ENCODE results near the gene TMEM14C.

TMEM14C gene

DNA sequence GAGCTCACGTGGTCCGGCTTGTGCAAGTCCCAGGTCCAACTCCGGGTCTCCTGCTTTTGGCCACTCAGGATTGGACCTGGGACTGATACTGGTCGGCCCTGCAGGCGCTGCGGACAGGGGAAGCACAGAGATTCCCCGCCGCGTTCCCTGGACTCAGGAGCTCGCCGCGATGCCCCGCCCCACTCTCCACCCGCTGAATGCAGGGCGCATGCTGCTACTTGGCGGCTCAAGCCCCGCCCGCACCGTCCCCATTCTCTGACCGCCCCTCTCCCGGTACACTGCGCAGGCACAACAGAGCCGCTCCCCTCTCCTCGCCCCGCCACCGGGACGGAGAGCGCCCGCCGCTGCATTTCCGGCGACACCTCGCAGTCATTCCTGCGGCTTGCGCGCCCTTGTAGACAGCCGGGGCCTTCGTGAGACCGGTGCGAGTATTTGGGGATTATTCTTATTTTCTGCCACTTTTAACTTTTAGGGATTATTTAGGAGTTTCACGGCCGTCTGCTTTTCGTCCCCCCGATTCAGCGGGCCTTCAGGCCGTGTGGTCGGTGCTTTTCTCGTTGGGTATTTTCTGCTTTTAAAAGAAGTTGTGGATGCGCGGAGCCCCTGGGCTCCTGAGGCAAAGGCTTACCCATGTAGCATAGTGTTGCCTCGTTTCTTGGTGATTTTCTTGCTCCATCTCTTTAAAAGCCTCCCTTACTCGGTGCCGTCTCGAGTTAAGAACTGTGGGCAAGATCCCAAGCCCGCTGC, at the start of gene TMEM14C:
Gene TMEM14C (plus strand): TSS at position 251 of the 747 bp plus-strand sequence. CDS start 1,544 bp downstream, outside the sequence.
- in situ Hi-C loops (cut with MboI; ENCODE audit: low sequenced_read_pairs), result no loop called here

DNA sequence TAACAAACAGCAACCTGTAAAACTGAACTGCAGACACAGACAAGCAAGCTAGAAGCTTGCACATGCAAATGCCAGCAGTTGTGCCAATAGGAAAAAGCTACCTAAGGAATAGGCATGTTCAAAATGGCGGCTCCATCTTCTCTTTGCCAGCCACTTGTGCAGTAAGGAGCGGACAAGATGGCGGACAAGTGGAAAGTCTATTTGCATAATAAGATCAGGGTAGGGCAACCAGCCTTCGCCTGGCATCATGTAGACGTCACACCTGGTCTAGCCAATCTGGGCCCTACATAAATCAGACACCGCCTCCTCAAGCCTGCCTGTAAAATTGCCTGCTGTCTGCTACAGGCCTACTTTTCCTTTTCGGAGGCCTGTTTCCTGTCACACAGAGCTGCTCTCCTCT, 46.5 kb upstream of the TMEM14C start:
- in situ Hi-C loops (cut with MboI; ENCODE audit: low sequenced_read_pairs), result no loop called here

DNA sequence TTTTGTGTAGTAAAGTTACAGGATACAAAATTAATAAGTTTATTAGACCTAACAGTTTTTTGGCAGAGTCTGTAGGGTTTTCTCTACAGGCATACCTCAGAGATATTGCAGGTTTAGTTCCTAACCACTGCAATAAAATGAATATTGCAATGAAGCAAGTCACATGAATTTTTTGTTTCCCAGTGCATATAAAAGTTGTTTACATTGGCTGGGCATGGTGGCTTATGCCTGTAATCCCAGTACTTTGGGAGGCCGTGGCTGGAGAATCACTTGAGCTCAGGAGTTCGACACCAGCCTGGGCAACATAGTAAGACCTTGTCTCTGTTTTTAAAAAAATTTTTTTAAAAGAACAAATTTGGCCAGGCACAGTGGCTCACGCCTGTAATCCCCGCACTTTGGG, 44.4 kb upstream of the TMEM14C start:
- in situ Hi-C loops (cut with MboI; ENCODE audit: low sequenced_read_pairs), result no loop called here

DNA sequence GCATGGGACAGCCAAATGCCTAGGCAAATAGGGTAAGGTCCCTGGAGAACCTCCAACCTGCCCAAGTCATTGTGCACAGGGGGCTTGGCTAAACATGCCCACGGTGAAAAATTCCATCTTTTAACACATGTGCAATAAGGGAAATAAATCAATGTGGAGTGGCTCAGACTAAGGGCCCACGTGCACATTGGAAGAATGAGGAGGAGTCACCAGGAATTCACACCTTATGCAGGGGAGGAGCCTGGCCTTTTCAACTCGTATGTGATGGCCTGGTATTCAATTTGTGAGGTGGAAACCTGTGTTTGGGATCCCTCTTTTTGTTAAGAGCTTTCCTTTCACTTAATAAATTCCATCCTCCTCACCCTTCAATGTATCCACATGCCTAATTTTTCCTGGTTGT, 41.1 kb upstream of the TMEM14C start:
- in situ Hi-C loops (cut with MboI; ENCODE audit: low sequenced_read_pairs), result no loop called here

DNA sequence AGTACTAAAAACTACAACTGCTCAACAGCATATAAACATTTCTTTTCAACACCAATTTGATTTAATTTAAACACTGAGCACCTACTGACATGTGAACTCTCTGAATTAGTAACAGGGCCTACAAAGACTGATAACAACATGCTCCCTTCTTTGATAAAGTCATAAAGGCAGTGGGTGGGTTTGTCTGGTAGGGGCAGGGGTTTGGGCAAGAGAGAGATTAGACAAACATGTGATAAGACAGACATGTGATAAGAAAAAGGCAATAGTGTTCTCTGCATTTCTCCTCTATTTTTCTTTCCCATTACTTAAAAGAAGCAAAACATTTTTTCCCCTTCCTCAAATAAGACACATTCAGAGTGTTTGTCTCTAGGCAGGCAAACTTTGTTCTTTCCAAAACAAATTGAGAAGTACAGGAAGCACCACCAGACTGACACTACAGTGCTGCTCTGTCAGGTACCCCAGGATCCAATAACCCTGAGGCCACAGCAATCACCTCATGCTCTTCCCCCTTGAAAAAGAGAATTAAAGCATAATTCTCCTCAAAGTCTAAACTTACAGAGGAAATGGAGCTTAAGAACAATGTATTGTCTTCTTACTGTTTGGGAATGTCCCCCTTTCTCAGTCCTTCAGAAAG, 40.4 kb upstream of the TMEM14C start:
- in situ Hi-C loops (cut with MboI; ENCODE audit: low sequenced_read_pairs), result no loop called here

DNA sequence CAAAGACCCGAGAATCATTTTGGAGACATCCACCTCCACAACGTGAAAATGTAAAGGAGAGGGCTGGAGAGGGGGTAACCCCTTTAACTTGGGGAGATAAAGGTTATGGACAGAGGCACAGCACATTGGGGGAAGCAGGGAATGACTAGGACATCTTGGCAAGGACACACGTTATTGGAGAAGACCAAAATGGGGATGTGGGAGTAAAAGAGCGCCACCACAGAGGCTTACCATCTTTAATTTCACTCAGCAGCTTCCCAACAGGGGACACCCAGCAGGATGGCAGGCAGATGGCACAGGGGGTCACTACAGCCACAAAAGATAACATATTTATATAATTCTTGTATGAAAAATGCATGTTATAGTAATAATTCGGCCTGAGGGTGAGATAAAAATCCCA, 38.3 kb upstream of the TMEM14C start:
- in situ Hi-C loops (cut with MboI; ENCODE audit: low sequenced_read_pairs), result no loop called here

DNA sequence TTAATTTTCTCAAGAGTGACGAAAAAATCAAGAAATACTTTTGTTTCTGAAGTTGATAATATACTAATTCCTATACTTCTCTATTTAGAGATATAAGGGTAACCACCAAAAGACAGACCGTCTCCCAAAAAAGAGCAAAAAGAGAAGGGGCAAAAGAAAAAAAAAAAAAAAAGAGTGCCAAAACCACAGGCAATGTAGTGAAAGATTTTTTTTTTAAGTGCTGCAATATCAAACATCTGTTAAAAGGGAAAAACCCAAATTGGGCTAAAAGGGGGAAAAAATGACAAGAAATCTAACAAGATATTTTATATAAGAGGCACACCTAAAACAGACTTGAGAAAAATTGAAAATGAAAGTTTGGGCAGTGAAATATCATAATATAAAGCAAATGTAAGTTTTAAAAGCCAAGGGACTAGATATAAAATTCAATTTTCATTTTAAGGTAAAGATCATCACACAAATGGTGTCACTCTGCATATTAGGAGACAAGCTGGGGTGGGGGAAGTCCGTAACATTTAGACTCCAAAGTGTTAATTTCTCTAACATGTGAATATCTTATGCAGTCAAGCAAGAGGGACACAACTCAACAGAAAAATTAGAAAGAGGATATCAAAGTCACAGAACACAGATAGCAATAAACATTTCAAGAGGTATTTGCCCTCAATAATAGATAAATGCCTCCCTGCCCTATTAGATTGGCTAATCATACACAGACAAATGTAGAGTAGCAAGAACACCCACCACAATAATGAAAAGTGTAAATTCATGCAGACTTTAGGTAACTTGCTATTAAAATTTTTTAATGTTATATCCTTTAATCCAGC, 37.6 kb upstream of the TMEM14C start:
- in situ Hi-C loops (cut with MboI; ENCODE audit: low sequenced_read_pairs), result no loop called here

DNA sequence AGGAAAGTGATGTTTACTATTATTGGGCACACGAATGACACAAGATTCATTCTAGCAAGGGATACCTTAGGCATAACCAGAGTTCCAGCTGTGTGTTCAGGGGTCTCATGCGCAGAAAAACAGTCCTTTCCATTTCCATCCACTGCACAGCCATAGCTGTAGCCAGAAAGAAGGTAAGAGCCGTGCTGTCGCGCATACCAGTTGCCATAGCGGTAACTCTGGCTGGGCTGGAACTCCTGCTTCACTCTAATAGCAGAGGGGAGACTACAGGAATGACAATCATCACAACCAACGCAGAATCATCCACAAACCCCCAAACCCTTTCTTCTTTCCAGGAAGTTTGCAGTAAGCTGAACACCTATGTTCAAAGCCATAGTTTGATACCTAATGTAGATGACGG, 36.0 kb upstream of the TMEM14C start:
- in situ Hi-C loops (cut with MboI; ENCODE audit: low sequenced_read_pairs), result no loop called here

DNA sequence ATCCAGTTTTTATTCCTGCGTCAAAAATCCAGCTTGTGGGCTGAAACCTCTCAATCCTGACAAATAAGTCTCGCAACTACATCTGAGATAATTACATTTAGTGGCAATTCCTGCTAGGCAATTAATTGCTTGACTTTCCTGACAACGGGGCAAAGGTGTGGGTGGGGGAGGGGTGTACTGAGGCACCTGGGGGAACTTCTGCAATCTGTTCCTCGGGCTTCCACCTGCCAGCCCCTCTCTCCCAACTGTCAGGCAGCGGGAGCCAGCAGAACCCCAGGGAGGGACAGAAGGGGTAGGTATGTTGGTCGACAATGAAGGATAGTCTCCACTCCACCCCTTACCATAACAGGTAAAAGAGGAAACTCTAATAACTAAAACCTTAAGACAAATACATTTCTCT, 35.3 kb upstream of the TMEM14C start:
- in situ Hi-C loops (cut with MboI; ENCODE audit: low sequenced_read_pairs), result no loop called here

DNA sequence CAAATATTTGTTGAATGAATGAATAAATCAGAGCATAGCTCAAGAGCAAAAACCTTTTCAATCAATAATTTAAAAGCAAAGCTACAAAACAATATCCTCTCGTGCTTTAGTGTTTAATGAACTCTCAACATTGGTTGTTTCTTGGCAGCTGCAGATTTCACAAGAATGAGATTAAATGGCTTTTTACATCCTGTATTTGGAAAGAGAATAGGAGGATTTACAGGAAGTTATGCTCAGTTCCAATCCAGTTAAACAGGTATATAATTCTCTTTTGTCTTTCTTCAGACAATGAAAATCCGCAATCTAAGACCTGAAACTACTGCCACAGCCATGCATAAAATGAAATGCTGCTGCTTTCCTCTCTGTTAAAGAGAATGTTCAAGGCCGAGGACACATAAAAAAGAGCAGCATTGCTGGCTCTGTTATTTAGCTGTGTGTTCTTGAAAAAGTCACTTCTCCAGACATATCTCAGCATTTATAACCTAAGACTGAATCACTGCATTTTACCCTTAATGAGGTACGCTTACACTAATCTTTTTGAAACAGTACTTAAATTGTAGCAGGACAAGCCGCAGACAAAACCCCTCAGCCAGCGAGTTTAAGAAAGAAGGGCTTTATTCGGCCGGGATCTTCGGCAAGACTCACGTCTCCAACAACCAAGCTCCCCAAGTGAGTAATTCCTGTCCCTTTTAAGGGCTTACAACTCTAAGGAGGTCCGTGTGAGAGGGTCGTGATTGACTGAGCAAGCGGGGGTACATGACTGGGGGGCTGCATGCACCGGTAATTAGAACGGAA, 32.0 kb upstream of the TMEM14C start:
- in situ Hi-C loops (cut with MboI; ENCODE audit: low sequenced_read_pairs), result no loop called here

DNA sequence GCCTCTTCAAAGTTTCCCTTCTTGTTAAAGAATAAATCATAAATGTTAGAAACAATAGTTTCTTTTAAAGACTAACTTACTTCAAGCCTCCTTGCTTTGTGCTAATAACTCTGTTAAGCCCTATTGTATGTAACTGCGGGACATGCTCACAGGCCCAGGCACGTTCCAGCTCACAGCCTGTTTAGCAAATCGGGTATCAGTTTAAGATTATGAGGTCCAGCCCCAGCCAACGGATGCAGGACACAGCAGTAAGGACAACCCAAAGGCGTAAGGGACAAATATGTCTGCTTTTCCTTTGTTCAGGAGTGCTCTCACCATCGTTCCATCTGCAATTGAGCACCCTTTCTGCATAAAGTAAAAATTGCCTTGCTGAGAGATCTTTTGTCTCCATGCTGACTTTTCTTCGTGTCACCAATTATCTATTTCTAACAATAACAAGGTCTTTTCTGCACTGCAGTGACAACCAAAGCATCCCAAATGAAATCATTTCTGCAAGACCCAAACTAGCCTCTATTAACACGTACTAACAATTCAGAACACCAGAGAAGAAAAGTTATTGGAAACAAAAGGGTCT, 29.8 kb upstream of the TMEM14C start:
- in situ Hi-C loops (cut with MboI; ENCODE audit: low sequenced_read_pairs), result no loop called here

DNA sequence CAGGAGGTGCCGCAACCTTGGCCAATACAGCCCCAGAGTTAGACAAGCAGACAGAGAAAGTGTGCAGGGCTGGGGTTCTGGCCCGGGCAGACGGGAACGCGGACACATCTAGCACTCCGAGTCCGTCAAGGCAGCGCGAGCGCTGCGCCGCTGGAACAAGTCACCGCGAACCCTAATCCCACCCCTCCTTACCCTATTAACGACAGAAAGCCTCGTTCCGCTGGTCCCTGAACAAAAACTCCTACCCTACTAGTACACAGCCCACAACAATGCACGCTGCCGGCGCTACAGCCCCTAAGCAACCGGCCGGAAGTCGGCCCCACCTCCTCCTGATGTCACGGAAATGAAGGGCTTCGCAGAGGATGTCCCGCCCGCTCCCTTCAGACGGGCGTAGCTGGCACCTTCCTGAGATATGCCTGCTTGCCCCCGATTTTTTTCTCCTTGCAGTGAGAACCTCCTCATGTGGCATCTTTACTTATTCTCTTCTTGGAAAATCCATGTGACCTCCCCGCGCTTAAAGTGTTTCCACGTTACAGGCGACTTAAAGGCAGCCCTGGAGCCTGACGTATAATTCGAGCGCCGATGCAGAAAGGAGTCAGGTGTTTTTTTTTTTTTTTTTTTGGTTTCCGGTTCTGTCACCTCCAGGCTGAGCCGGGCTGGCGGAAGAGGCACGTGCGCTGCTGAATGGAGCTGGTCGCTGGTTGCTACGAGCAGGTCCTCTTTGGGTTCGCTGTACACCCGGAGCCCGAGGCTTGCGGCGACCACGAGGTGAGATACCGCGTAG, 28.4 kb upstream of the TMEM14C start, which contains the start of the genes C6orf52 and PAK1IP1:
Gene C6orf52 (minus strand): TSS at position 315 of the 784 bp plus-strand sequence. CDS start 7,066 bp downstream, outside the sequence.
Gene PAK1IP1 (plus strand): TSS at position 671 of the 784 bp plus-strand sequence. CDS start 14 bp downstream, at position 685.
- in situ Hi-C loops (cut with MboI; ENCODE audit: low sequenced_read_pairs), result no loop called here

DNA sequence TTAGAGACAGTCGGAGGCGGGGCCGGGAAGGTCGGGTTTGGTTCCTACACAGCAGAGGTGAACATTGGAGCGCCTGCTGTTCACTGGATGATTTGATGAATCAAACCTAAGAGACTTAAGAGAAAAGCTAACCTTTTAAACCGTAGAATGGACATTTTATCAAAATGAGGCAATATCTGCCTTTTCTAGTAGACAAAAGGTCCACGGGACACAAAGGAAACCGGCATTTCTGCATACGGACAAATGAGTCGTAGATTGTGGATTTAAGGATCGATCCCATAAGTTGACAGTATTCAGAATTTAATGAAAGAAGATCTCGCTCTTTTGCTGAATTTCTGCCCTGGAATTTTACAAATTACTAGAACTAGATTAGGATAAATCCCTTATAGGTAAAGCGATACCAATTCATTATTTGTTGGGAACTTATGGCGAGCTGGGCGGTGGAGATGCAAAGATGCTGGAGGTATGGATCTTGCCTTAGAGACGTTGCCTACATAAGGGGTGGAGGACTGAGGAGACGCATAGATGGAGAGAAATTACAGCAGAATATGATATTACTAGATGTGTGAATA, 27.7 kb upstream of the TMEM14C start:
- in situ Hi-C loops (cut with MboI; ENCODE audit: low sequenced_read_pairs), result no loop called here

DNA sequence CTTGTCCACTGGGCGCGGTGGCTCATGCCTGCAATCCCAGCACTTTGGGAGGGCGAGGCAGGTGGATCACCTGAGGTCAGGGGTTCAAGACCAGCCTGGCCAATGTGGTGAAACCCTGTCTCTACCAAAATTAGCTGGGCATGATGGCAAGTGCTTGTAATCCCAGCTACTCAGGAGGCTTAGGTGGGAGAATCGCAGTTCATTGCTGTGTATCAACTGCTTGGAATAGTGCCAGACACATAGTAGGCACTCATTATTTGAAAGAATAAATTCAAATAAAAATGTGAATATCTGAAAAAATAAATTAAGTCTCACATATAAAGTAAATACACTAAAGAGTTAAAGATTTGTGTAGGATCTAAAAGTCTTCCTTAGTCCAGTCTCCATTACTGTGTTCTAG, 26.2 kb upstream of the TMEM14C start:
- in situ Hi-C loops (cut with MboI; ENCODE audit: low sequenced_read_pairs), result no loop called here

DNA sequence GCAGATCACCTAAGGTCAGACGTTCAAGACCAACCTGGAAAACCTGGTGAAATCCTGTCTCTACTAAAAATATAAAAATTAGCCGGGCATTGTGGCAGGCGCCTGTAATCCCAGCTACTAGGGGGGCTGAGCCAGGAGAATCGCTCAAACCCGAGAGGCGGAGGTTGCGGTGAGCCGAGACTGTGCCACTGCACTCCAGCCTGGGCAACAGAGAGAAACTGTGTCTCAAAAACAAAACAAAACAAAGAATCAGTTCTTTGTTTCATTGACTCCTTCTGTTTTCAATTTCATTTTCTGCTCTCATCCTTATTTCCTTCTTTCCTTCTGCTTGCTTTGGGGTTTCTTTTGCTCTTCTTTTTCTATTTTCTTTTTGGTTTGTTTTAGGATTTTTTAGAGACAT, 8.9 kb upstream of the TMEM14C start:
- in situ Hi-C loops (cut with MboI; ENCODE audit: low sequenced_read_pairs), result no loop called here

DNA sequence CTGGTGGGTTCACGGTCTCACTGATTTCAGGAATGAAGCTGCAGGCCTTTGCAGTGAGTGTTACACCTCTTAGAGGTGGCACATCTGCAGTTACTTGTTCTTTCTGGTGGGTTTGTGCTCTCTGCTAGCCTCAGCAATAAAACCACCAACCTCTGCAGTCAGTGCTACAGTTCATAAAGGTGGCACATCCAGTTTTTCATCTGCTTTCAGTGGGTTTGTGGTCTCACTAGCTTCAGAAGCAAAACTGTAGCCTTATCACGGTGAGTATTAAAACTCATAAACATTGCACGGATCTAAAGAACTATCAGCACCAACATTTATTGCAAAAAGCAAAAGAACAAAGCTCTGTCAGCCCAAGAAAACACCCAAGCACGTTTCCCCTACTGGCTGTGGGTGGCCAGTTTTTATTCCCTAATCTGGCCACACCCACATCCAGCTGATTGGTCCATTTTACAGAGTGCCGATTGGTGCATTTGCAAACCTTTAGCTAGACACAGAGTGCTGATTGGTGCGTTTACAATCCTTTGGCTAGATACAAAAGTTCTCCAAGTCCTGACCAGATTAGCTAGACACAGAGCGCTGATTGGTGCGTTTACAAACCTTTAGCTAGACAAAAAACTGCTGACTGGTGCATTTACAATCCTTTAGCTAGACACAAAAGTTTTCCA, 3.4 kb upstream of the TMEM14C start:
- in situ Hi-C loops (cut with MboI; ENCODE audit: low sequenced_read_pairs), result no loop called here

DNA sequence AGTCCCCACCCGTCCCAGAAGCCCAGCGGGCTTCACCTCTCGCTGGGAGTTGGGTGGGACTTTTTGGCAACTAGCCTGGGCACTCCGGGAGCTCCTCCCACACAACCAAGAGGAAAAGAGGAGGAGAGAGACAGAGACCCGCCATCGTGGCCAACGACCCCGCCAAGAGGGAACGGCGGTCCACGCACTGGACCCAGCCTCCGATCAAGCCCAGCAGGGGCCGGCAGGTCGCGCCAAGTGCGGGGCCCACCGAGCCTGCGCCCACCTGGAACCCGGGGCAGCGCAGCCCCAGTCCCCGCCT, 3.0 kb upstream of the TMEM14C start:
- in situ Hi-C loops (cut with MboI; ENCODE audit: low sequenced_read_pairs), result no loop called here

DNA sequence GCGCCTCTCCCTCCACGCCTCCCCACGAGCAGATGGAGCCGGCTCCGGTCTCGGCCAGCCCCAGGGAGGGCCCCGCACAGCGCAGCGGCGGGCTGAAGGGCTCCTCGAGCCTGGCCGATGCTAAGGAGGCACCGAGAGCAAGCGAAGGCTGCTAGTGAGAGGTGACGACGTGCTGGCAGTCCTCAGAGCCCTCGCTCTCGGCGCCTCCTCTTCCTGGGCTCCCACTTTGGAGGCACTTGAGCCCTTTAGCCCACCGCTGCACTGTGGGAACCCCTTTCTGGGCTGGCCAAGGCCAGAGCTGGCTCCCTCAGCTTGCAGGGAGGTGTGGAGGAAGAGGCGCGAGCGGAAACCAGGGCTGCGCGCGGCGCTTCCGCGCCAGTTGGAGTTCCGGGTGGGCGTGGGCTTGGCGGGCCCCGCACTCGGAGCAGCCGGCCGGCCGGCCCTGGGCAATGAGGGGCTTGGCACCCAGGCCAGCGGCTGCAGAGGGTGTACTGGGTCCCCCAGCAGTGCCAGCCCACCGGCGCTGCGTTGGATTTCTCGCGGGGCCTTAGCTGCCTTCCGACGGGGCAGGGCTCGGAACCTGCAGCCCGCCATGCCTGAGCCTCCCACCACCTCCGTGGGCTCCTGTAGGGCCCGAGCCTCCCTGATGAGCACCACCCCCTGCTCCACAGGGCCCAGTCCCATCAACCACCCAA, 2.5 kb upstream of the TMEM14C start:
- in situ Hi-C loops (cut with MboI; ENCODE audit: low sequenced_read_pairs), result no loop called here

All from hTERT RPE-1 (cell line).